GM13976 (cell line): ENCODE results near the gene ZNF598.
"Not testable (repeated sequence)": the region's sequence is repeated elsewhere in the genome, so short reads cannot be mapped to it uniquely, and the experiment has no call there.

Experiments
- DNase-seq: peaks from one replicate; pipeline ENCODE4 v3.0.0; 2012; ENCODE audit warnings: low spot score
- in situ Hi-C: fragments of 300-500 bp; cut with MboI; formaldehyde crosslinking; loops from one replicate; pipeline ENCODE4 v1.12.0; 2022; ENCODE audit warnings: low sequenced_read_pairs, mixed read lengths, inconsistent platforms; ENCODE audit not compliant: unreplicated experiment
- TF ChIP-seq, protein P1 (sequence below): IDR thresholded peaks from 2 replicates; pipeline ENCODE4 v1.5.1; 2012; ENCODE audit warnings: borderline replicate concordance, mild to moderate bottlenecking; ENCODE audit not compliant: insufficient read depth; ENCODE audit errors: extremely low read depth, missing control alignments, control extremely low read depth

The ZNF598 gene

DNA sequence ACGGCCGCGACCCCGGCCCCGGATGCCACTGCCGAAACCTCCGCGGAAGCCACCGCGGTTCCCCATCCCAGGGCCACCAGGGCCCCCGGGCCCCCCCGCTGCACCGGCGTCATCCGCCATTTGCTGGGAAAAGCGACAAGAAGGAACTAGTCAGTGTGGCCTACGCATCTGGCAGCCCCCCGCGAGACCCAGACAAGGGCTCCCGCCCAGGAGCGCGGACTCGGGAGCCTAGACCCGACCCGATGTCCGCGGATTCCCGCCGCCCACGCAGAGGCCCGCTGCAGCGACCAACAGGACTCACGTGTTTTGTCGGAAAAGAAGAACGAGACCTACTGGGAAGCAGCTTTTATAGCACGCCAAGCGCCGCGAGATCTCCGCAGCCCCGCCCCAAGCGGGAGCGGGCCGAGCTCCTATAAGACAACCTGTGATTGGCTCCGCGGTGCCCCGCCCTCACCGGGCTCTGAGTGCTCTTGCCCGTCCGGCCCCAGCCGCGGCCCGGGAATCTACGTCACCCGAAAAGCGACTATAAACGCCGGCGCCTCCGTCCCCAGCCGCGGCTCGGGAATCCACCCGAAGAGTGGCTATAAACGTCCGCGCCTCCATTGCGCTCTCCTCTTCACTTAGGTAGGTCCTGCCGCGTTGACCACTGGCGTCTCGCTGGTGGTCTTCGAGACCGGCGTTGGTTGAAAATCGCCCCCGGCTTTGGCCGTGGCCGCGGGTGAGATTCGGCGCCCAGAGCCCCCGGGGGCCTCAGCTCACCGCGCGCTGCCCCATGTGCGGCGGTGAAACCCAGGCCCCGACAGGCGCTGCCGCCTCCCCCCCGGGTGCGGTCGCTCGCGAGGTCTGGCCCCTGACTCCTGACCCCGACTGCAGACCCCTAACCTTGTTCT lies 44.9 kb downstream of the ZNF598 start, which contains the start of gene RPS2:
Gene RPS2 (minus strand): TSS at position 321 of the 890 bp plus-strand sequence. CDS start 201 bp downstream, at position 120.
- DNase-seq, result peak; percentile 100
- in situ Hi-C loops, result no loop called here
- TF ChIP-seq, protein P1, sequence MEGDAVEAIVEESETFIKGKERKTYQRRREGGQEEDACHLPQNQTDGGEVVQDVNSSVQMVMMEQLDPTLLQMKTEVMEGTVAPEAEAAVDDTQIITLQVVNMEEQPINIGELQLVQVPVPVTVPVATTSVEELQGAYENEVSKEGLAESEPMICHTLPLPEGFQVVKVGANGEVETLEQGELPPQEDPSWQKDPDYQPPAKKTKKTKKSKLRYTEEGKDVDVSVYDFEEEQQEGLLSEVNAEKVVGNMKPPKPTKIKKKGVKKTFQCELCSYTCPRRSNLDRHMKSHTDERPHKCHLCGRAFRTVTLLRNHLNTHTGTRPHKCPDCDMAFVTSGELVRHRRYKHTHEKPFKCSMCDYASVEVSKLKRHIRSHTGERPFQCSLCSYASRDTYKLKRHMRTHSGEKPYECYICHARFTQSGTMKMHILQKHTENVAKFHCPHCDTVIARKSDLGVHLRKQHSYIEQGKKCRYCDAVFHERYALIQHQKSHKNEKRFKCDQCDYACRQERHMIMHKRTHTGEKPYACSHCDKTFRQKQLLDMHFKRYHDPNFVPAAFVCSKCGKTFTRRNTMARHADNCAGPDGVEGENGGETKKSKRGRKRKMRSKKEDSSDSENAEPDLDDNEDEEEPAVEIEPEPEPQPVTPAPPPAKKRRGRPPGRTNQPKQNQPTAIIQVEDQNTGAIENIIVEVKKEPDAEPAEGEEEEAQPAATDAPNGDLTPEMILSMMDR, result no peak

DNA sequence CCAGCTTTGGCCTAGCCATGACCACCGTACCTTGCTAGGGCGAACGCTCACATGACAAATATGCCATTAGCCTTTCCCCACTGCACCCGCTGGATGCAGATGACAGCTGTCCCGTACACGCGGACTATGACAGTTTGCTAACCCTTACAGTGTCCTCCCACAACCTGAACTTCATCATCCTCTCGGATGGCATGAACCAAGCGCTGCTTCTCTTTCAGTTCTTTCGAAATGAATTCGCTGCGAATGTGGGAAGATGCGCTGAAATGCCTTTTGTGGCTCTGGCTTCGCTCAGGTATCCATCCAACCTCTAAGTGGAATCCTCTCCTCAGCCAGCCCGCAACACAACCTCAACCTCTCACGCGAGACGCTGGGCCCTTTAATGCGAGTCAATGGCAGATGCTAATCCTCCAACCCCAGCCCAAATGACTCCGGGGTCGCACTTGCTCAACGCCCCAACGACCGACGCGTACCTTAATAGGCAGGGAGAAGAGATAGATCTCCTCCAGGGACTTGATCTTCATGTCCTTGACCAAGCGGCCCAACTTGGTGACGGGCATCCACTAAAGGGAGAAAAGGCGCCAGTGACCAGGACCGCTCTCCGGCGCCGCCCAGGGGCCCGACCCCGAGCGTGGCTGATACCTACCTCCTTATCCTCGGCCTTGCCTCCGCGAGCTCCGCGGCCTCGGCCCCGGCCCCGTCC lies 45.7 kb downstream of the ZNF598 start:
- in situ Hi-C loops, result no loop called here
- TF ChIP-seq, protein P1, result peak; percentile 25
- no peak for DNase-seq

GRCh38 chr16:1962161-1963153 lies 47.2 kb downstream of the ZNF598 start:
- in situ Hi-C loops, DNase-seq: not testable (repeated sequence)

DNA sequence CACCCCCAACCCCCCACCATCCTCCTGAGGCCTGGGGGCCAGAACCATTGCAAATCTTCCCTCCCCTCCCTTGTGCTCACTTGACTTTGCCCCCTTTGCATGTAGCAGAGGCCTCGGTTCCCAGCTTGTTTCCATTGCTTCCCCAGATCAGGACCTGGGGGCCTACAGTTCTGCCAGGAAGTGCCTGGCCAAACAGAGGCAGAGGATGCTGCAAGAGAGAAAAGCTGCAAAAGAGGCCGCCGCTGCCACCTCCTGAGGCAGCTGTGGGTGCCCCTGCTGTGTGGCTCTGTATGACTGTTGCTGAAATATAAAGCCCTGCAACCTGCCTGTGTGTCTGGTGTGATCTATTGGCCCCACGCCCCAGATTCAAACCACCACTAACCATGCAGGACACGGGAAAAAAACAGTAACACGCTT lies 48.0 kb downstream of the ZNF598 start:
- in situ Hi-C loops, result no loop called here
- TF ChIP-seq, protein P1, result no peak
- no peak for DNase-seq

GRCh38 chr16:1960665-1961630 lies 48.7 kb downstream of the ZNF598 start:
- DNase-seq, result no peak
- in situ Hi-C loops, result no loop called here
- TF ChIP-seq, protein P1, result no peak
